ENCODE data around the gene SYNE3. TPM values are rescaled to one million over a fixed set of nuclear protein-coding genes. Genes with fewer than 3 reads are reported as not detected.

Gene SYNE3
- total RNA-seq, 1 donor from 2014 or later: 11.3 TPM

DNA sequence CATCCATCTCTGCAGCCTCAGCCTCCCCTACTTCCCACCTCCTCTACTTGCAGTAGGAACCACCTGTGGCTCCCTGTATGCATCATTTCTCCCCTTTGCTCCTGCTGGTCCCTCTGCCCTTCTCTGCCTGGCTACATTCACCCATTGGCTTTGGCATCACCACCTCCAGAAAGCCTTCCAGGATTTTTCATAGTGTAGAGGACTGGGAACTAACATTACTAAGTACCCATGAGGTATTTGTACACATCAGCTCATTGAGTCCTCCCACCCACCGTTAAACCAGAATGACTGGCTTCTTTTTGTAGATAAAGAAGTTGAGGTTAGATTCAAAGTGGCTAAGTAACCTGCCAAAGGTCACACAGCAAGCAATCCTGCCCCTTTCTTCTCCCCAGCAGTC is 17.1 kb downstream of the SYNE3 start:
- Histone ChIP-seq H3K9me3 (replicated peaks) (no peaks in the 10 kb centered on the region), H3K27me3 (ENCODE audit: low read depth) (no peaks in the 10 kb centered on the region), H3K4me3 (no peak overlapping the region), H3K4me1 (peaks cover 97% of the 10 kb centered on the region), H3K27ac (replicated peaks) (peak overlapping the region; percentile 73), H3K36me3 (no peaks in the 10 kb centered on the region)
- intact Hi-C loops (cut with micrococcal nuclease): no loop called here
- TF ChIP-seq, protein P1, sequence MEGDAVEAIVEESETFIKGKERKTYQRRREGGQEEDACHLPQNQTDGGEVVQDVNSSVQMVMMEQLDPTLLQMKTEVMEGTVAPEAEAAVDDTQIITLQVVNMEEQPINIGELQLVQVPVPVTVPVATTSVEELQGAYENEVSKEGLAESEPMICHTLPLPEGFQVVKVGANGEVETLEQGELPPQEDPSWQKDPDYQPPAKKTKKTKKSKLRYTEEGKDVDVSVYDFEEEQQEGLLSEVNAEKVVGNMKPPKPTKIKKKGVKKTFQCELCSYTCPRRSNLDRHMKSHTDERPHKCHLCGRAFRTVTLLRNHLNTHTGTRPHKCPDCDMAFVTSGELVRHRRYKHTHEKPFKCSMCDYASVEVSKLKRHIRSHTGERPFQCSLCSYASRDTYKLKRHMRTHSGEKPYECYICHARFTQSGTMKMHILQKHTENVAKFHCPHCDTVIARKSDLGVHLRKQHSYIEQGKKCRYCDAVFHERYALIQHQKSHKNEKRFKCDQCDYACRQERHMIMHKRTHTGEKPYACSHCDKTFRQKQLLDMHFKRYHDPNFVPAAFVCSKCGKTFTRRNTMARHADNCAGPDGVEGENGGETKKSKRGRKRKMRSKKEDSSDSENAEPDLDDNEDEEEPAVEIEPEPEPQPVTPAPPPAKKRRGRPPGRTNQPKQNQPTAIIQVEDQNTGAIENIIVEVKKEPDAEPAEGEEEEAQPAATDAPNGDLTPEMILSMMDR (IDR thresholded peaks at IDR 0.05; ENCODE audit: borderline replicate concordance): no peak
- DNase-seq: no peak

DNA sequence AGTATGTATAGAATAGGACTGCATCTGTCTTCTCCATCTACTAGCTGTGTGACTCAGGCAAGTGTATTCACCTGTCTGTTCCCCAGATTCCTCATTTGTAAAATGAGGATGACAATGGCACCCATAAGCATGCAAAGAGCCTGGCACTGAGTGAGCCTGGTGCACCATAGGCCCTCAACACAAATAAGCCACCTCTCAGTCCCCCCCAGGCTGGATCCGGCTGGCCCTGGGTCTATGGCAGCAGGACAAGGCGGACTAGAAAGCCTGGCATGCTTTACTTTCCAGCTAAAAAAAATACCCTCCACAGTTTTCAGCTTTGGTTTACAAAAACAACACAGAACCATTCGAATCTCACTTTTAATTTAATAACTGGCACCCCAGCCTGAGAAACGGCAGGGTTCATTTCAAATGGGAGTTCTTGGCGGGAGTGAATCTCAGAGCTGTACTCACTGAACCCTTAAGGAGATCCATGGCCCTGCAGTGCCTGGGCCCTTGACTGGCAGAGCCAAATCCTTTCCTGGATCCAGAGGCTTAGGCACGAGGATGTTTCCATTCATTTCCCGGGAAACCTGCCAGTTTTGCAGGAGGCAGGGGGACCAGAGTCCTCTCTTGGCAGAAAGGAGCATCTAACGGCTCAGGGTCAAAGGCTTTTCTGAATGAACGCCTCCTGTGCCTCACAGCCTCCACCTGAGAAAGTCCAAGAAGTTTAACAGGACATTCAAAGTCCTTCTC is 17.7 kb downstream of the SYNE3 start:
- Histone ChIP-seq H3K27ac (replicated peaks) (peak overlapping the region; percentile 73), H3K36me3 (no peaks in the 10 kb centered on the region), H3K27me3 (ENCODE audit: low read depth) (no peaks in the 10 kb centered on the region), H3K9me3 (replicated peaks) (no peaks in the 10 kb centered on the region), H3K4me1 (peaks cover 92% of the 10 kb centered on the region), H3K4me3 (no peak overlapping the region)
- intact Hi-C loops (cut with micrococcal nuclease): no loop called here
- DNase-seq: no peak
- TF ChIP-seq, protein P1 (IDR thresholded peaks at IDR 0.05; ENCODE audit: borderline replicate concordance): no peak

DNA sequence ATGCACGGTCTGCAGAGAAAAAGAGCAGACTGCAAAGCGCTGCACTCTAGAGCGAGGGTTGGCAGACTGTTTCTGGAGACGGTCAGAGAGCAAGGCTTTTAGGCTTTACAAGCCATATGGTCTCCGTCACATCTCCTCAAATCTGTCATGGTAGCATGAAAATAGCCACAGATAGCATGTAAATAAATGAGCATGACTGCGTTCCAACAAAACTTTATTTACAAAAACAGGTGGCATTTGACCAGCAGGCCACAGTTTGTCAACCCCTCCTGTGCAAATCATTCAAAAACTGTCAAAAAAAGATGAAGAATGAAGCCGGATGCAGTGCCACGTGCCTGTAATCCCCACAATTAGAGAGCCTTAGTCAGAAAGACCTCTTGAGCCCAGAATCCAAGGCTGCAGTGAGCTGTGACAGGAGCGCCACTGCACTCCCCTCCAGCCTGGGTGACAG is 18.9 kb downstream of the SYNE3 start:
- Histone ChIP-seq H3K9me3 (replicated peaks) (no peaks in the 10 kb centered on the region), H3K4me3 (no peak overlapping the region), H3K4me1 (peaks cover 81% of the 10 kb centered on the region), H3K27ac (replicated peaks) (peak overlapping the region; percentile 73), H3K27me3 (ENCODE audit: low read depth) (no peaks in the 10 kb centered on the region), H3K36me3 (no peaks in the 10 kb centered on the region)
- DNase-seq: no peak
- intact Hi-C loops (cut with micrococcal nuclease): no loop called here
- TF ChIP-seq, protein P1 (IDR thresholded peaks at IDR 0.05; ENCODE audit: borderline replicate concordance): no peak

DNA sequence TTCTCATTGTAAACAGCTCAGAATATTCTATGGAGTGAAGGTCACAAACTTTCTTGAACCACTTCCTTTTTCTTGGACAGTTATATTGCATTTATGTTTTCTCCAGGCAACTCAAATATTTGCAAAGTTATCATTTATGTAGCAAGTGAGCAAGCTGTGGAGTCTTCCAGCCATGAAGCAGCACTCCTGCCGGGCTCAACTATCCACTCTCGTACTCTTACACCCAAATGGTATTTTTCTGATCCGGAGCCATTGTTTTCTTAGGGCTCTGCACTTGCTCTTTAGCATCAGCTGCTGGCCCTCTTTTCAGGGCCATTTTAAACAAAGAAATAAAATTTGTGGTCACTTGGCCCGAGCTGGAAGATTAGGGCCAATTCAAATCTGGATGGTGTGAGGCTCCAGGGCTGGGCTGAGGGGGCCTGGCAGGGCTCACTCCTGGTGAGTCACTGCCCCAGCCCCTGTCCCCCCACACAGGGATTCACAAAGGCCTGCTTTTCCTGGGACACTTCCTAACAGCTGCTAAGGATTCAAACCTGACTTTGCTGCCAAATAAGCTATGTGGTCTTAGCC is 19.7 kb downstream of the SYNE3 start:
- no peak overlapping the region for H3K4me3 ChIP-seq
- intact Hi-C loops (cut with micrococcal nuclease): no loop called here
- DNase-seq: no peak
- no peaks in the 10 kb centered on the region for H3K36me3 ChIP-seq
- no peaks in the 10 kb centered on the region for H3K9me3 ChIP-seq (replicated peaks)
- no peaks in the 10 kb centered on the region for H3K27me3 ChIP-seq (ENCODE audit: low read depth)
- H3K27ac ChIP-seq (replicated peaks): peak overlapping the region; percentile 73
- H3K4me1 ChIP-seq: peaks cover 74% of the 10 kb centered on the region
- TF ChIP-seq, protein P1 (IDR thresholded peaks at IDR 0.05; ENCODE audit: borderline replicate concordance): no peak

DNA sequence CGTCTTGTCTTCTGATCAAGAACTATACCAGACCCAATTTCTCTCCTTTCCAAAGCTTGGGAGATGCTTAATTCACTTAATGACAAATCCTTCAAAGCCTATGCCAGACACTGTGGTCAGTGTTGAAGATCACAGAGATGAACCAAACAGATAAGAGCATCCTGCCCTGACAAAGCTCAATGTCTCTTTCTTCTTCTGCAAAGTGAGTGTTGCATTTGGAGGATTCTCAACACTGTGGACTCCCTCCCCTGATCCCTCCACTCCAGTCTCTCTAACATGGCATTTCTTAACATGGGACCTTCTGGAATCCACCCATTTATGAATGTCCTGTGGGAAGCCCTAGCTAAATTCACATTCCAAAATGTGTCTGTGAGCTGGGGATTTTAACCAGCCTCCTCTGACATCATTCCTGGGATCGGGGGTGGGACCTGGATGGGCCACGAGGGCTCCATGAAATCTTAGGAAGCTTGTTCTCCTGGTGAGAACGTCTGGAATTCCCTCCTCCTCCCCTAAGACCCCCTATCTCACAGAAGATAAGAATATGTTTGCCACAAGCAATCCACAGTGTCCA is 20.3 kb downstream of the SYNE3 start:
- H3K27ac ChIP-seq (replicated peaks): peak overlapping the region; percentile 73
- no peak overlapping the region for H3K4me3 ChIP-seq
- intact Hi-C loops (cut with micrococcal nuclease): no loop called here
- peaks cover 71% of the 10 kb centered on the region for H3K4me1 ChIP-seq
- no peaks in the 10 kb centered on the region for H3K36me3 ChIP-seq
- H3K9me3 ChIP-seq (replicated peaks): no peaks in the 10 kb centered on the region
- DNase-seq: no peak
- TF ChIP-seq, protein P1 (IDR thresholded peaks at IDR 0.05; ENCODE audit: borderline replicate concordance): no peak
- H3K27me3 ChIP-seq (ENCODE audit: low read depth): no peaks in the 10 kb centered on the region
